SU-DHL-6 (cell line): ENCODE measurements around the gene RUNX1.

Experiments
- CTCF ChIP-seq: fragments of 200-600 bp; sonication (generic); IDR thresholded peaks from one replicate; pipeline ENCODE4 v1.5.1; 2017; ENCODE audit warnings: antibody characterized with exemption, mild to moderate bottlenecking, low read length, moderate library complexity; ENCODE audit not compliant: insufficient read depth, poor library complexity, severe bottlenecking
- EZH2phosphoT487 ChIP-seq: fragments of 200-600 bp; sonication (generic), shearing (Covaris generic); conservative IDR thresholded peaks from 2 replicates; pipeline ENCODE4 v1.6.1; 2018; ENCODE audit warnings: mild to moderate bottlenecking, antibody characterized with exemption, low read length, moderate library complexity, mixed read lengths

DNA sequence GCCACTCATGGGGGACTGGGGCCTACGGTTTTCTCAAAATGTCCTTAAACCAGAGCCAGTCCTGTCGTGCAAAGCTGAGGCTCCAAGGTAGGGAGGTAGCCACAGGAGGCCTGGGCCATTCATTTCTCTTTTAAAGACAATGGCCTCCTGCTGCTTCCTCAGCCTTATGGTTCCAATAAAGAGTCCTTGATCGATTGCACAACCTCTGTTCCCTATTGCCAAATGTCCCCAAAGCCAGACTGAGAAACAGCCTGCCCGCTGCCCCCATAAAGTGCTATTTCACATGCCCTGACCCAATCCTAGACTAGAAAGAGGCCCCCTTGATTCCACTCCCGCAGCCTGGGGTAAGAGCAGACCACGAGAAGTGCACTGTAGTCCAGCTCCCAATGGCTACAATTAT lies 213.6 kb downstream of the RUNX1 start:
- TF ChIP-seq CTCF (no peak), EZH2phosphoT487 (no peak)
